Putamen (tissue), 1 donor: ENCODE results near the gene PRKAA1.

ENCODE experiments used
- DNase-seq: peaks from one replicate; pipeline ENCODE4 v3.0.0-alpha.2; 2016; ENCODE audit warnings: low spot score

Gene PRKAA1

DNA sequence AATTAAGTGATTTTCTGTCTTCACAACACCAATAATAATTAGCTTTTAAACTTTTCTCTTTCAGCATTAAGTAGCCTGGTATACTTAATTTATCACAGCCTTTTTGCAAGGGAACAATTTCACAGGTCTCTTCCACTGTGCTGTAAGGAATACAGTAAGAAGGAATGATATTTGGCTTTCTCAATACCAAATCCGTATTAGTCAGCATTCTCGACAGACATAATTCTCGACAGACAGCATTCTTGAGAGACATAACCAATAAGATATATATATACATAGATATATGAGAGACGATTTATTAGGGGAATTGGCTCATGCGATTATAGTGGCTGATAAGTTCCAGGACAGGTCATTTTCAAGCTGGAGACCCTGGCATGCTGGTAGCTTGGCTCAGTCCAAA lies 18.0 kb downstream of the PRKAA1 start:
- no peak for DNase-seq

DNA sequence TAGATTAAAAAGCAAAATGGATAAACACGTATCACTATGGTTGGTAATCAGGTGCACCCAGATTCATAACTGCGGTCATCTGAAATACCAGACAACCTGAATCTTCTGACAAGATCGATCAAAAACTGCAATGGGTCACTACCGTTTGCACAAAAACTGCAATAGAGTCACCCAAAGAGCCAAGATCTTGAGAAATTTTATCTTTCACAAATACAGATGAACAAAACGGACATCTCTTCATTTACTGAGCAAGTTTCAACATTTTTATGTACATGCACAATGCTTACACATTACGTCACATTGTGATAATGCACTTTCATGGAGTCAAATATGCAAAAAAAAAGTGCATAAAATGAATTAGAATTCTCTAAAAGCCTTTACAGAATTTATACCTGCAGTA lies 18.6 kb downstream of the PRKAA1 start:
- DNase-seq = no peak

DNA sequence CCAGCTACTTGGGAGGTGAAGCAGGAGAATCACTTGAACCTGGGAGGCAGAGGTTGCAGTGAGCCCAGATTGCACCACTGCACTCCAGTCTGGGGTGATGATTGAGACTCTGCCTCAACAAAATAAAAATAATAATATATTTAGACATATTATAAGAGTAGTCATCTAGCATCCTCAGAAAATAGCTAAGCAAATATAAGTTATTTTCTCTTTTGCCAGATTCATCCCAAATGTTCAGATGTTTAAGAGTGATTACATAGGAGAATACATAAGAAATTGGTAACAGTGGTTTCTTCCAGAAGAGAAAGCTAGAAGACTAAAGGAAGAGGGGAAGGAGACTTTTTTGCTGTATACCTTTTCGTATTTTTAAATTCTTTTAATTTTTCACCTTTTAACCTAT lies 20.0 kb downstream of the PRKAA1 start:
- DNase-seq = no peak

DNA sequence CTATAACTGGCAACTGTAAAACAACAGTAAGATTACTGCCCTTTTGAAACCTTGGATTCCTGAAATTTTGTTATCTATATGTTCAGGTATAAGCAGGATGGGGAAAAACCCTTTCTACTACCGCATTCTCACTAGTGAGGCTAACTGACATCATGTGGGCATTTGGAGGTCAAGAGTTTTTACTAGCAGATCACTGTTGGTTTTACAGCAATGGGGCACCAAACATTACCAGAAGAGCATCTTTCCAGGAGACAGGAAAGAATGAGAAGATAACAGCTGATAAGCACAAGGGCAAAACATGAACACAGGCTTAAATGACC lies 21.6 kb downstream of the PRKAA1 start:
- no peak for DNase-seq

DNA sequence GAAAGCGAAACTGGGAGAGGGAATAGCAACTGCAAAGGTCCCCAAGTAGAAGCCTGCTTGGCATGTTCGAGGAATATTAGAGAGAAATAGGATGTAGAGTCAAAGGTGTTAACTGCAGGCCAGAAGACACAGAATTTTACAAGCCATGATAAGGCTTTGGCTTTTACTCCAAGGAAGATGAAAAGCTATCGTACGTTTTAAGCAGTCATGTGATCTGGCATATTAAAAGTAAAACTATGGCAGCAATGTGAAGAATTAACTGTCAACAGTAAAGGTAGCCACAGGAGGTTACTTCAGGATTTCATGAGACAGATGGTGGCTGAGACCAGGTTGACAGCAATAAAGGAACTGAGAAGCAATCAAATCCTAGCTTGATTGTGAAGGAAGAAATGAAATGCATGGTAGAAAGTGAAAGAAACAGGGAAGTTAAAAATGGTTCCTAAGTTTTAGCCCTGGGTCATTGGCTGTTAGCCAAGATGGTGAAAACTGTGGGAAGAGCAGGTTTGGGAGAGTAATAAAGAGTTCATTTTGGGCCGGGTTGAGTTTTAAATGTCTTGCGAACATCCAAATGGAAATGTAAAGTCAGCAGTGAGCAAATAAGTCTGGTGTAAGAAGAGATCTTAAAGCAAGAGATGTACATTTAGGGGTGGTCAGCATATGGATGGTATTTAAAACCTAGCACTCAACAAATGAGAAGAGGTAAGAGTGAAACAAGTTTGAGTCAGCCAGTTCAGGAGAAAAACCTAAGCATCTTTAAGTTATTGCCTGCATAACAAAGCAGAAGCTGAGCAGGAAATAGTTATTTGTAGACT lies 22.1 kb downstream of the PRKAA1 start:
- no peak for DNase-seq

DNA sequence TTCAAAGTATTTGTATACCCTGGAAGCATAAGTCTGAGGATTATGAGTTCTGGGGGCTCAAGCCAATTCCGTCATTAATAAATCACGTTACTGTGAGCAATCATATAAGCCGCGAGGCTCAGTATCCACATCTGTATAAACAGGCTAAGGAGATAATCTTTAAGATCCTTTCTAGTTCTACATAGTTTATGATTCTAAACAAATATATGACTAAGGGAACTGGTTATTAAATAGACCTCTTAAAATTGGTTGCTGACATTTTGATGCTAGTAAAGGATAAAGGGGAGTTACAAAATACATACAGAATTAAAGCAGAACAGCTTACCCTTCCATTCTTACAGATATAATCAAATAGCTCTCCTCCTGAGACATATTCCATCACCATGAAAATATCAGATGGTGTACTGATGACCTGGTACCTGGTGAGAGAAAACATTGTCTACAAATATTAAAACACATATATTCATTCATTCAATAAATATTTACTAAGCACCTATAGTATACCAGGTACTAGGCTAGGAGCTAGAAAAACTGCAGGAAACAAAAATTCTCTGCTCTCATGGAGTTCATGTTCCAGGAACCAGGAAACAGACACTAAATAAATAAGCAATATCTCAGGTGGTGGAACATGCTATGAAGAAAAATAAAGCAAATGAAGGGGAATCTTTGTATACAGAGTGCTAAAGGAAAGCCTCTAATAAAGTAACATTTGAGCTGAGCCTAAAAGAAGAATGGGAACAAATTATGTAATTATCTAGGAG lies 22.9 kb downstream of the PRKAA1 start:
- DNase-seq = no peak

DNA sequence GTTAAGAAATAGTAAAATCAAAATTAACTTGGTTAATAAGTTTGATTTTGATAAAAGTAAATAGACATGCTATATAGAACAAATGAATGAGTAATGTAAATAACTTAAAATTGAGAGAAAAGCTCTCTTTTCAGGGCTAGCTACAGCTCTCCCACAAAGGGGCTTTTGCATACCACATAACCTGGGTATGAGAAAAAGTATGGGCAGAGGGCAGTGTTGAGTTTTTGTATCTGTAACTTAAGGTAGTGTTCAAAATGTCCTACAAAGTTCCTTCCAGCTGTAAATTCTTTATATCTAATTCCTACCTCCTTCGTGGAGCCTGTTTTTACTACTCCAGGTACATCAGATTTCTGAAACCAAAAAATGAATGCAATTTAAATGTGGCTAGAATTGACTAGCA lies 23.6 kb downstream of the PRKAA1 start:
- no peak for DNase-seq

DNA sequence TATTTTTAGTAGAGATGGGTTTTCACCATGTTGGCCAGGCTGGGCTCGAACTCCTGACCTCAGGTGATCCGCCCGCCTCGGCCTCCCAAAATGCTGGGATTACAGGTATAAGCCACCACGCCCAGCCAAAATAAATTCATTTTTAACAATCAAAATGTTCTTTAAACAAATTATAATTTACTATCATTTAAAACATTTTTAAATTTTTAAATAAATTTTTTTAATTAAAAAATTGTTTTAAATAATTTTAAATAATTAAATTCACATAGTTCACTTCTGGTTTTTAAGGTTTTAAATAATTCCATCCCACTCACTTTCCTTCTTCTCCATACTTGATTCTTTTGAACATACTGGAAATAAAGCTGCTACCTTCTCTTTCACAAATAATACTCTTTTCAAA lies 27.4 kb downstream of the PRKAA1 start:
- no peak for DNase-seq

DNA sequence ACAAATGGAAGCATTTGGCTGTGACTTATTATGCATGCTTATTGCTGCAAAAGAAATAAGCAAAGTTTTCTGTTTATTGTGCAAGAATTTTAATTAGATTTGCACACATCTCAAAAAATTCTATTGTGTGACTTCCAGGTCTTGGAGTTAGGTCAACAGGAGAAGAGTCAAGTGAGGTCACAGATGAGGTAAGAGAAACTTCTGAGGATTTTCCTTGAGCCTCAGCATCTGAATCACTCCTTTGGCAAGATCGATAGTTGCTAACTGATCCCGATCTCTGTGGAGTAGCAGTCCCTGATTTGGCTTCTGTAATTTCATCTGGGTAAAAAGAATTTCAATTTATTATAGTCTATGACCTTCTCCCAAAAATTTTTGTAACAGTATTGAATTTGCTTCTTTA lies 35.5 kb downstream of the PRKAA1 start:
- no peak for DNase-seq

DNA sequence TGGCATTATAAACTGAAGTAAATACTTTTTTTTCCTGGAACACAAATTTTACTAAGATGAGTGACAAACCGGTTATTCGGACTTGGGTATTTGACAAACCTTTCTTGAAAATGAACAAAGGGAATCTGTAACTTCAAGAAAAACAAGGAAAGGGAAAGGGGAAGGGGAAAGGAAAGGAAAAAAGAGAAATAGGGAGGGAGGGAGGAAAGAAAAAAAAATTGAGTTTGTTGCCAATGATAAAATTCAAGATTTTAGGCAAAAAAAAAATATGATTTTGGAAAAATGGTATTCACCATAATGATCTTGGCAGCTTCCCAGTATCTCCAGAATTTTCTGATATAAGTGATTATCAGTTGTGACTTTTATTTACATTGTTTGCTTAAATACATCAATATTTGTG lies 40.8 kb downstream of the PRKAA1 start:
- DNase-seq = no peak

DNA sequence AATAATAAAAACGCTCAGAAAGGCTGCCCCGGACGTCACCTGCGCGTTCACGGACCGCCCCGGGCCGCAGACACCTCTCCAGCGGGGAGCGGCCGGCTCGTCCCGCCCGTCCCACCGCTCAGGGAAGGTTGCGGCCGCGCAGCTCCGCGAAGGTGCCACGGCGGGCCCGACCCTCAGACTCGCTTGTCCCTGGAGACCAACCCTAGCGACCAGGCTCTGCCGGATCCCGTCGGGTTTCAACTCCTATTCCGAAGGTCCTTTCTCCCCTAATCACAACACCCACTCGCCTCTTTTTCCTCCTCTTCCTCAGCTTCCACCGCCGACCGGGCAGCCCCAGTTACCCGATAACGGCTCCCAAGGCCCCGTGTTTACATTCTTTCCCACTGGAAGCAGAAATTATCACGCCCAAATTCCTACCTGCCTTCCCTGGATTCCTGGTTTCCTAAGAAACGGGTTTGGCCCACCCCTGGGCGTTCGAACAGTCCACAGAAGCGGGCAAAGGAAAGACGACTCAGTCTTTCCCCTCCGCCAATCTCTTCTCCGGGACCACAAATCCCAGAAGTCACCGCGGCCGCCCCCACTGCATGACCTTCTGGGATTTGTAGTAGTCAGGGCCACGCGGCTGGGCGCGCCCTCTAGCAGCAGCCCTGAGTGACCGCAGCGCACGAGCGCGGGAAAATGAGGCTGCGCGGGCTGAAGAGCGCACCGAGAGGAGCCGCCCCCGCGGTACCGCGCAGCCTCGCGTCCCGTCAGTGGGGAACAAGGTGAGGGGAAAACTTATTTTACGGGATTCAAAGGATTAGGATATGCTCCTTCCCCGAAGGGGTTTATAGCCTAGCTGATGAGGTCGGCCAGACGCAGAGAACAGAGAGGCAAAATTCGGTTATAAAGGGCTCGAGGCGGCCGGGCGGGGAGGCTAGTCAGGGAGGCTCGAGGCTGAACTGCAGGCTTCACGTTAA lies 42.5 kb downstream of the PRKAA1 start, which contains the start of gene TTC33:
TSS of gene TTC33 (minus strand) at position 555 of the 959 bp plus-strand sequence. CDS start 8,943 bp downstream, outside the sequence.
- peak; percentile 95 for DNase-seq

DNA sequence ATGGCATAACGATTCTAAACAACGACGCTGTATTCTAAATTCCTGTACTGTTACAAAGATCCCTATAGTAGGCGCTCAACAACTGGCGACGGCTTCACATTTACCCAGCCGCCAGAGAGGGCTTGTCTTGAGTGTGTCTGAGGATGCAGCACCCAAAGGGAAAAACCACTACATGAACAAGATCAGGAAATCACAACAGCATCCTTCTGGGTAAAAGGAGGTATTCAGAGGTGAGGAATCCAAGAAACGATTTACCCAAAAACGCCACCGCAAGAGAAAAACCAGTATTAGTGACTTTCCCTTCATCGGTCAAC lies 43.1 kb downstream of the PRKAA1 start:
- DNase-seq = peak; percentile 86

DNA sequence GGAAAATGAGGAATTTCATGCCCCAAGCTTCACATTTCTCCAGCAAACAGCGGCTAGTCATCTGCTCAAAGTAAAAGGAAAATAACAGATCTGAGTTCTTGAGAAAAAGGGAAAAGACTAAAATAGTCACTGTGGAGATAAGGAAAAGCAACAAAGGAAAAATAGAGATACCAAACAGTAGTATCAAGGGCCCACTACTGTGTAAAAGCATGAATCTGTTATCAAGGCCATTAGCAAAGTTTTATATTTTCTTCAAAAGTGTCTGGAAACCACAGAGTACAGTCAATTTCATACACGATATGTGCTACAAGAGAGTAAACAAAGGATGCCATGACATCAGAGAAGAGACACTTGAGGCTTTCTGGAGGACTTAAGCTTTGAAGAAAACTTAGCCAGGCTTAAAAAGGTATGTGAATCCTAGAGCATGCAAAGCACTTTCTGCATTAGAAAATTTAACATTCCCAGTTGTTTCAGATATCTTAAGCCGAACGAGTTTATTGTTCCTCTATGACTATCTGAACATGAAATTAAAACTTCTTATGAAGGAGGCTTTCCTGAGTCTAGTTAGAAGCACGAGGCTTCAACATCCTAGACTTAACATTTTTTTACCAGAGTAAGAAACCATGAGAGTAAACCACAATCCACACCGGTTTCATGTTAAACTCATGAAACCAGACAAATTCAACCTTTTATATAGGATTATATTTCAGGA lies 43.6 kb downstream of the PRKAA1 start:
- DNase-seq = no peak

DNA sequence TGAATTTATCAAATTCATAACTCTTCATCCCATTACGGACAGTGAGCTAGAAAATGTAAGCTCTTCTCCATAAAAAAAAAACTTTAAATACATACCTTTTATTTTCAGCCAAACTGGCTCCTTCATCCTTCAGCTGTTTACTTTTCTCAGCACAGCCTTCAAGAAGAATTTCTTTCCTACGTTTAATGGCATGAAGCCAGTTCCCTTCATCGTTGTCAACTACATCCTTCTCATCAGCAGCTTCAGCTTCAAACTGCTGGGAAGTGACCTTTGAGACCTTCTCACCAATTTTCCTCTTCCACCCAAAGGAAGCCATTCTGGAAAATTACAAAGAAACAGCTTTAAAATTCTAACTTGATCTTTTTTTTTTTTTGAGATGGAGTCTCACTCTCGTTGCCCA lies 51.5 kb downstream of the PRKAA1 start:
- DNase-seq = no peak

DNA sequence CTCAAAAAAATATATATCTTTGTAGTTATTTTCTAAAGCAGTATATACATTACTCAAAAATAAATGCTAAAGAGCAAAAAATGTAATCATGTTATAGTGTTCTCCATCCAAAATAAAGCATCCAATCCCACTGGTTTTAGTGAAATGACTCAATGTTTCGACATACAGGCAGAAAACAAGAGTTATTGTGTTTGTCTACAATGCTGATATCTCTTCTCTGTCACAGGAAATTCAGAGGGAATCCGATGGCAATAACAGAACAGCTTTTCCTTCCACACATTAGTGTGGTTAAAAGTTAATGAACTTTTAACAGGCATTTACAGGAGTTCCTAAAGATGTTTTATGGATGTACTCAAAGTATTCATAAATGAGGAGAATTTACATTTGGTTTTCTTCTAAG lies 54.4 kb downstream of the PRKAA1 start:
- no peak for DNase-seq

DNA sequence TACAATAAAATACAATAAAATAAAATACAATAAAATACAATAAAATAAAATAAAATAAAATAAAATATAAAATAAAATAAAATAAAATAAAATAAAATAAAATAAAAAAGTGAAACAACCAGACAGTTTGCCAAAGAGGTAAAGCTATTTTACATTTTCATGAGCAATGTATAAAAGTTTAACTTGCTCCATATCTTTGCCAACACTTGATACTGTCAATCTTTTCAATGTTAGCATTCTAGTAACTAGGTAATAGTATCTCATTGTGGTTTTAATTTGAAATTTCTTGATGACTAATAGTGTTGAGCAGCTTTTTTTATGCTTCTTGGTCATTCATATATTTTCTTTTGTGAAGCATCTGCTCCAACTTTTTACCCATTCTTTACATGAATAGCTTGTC lies 59.7 kb downstream of the PRKAA1 start:
- DNase-seq = no peak

DNA sequence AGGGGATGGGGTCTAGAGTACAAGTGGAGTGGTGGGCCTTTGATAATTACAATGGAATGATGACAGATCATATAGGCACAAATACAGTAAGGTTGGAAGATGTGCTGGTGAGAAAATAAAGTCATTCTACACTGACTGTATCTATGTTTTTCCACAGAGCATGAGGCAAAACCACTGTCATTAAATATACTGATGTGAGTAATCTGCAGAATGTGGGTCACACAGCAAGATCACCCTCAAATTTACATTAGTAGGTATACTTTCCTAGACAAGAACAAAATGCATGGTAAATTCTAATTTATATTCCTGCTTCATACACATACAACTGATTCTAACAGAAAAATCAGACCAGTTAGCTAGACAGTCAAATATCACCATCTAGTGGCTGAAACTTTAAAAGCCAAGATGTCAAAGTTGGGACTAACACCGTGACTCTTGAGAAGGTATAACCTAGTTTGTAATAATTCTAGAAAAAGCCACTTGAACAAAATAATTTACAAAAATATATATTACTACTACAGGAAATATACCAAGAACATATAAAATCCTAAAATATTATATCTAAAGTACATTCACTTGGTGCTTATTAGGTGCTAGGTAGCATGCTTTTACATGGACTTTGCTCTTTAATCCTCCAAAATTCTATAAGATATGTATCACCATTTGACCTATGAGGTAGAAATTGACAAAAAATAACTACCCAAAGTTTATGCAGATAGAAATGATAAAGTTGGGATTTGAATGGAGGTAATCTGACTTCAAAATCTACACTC lies 61.9 kb downstream of the PRKAA1 start:
- peak; percentile 51 for DNase-seq

DNA sequence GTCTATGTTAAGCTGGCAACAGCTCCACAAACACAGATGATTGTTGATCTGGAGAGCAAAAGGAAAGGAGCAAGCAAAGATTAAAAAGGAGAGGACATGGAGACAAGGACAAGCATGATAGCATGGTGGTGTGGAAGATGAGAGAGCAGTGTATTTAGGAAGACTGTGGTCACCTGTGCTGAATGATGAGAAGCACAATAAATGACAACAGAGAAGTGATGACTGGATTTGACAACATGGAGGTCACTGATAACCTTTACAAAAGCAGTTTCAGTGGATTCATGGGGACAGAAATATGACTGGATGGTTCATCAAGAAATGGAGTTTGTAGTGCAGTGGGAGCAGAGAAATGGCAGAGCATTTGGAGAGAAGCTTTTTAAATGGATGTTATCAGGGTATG lies 62.6 kb downstream of the PRKAA1 start:
- DNase-seq = no peak

DNA sequence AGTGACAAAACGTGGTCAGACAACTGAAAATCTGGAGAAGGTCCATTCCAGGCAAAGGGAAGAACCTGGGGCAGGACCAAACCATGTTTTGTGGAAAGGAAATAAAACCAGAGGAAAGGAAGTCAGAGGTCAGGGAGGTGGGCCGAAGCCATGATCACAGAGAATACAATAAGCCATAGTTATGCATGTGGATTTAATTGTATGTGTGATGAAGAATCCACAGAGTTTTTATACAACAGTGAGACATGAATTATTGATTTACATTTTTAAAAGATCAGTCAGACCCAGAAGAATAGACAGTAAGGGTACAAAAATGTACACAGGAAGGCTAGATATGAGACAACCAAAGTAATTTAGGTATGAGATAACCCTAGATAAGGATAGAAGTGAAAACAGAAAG lies 63.2 kb downstream of the PRKAA1 start:
- no peak for DNase-seq

DNA sequence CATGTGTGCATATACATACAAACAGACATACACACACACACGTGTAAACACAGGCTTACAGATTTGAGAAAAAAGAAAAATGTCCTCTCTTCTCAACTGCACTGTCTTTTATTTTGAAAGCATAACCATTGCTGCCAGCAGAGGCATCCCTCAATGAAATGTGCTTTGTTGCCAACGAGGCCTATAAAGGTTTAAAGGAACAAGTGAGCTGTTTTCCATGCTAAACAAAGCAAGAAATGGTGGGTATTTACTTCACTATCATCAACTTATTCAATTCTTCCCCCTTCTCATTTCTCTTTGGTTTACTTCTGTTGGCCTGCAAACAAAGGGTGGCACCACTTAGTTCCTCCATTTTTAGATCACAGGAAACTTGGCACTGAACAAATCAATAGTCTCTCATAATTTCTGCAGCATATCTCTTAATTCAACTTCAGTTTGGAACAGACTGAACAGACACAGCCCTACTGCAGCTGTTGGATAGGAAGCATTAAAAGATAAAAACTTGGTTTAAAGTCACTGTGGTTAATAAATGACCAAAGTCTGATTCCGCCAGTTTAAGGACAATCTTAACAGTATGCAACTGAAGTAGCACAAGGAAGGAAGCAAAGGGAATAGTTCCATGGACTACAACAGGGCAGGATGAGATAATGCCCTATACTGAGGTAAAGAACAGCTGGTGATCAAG lies 64.2 kb downstream of the PRKAA1 start:
- no peak for DNase-seq

DNA sequence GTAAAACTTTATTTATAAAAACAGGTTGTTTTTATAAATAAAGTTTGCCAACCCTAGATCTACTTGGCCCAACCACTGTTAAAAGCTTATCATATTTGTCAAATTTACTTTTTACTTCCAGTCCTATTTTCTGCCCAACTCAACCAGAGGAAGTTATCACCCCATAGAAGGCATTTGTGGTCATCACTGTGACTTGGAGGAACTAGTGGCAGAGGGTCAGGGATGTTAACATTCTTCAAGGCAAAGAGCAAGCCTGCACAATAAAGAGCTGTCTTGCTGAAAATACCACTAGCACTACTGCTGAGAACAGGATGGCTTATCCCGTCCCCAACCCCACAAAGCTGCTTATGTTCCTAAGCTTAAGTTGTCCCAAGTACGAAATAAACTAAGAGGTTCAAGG lies 64.7 kb downstream of the PRKAA1 start:
- DNase-seq = no peak
